ENCODE results near the gene KCNJ12.

The KCNJ12 gene

DNA sequence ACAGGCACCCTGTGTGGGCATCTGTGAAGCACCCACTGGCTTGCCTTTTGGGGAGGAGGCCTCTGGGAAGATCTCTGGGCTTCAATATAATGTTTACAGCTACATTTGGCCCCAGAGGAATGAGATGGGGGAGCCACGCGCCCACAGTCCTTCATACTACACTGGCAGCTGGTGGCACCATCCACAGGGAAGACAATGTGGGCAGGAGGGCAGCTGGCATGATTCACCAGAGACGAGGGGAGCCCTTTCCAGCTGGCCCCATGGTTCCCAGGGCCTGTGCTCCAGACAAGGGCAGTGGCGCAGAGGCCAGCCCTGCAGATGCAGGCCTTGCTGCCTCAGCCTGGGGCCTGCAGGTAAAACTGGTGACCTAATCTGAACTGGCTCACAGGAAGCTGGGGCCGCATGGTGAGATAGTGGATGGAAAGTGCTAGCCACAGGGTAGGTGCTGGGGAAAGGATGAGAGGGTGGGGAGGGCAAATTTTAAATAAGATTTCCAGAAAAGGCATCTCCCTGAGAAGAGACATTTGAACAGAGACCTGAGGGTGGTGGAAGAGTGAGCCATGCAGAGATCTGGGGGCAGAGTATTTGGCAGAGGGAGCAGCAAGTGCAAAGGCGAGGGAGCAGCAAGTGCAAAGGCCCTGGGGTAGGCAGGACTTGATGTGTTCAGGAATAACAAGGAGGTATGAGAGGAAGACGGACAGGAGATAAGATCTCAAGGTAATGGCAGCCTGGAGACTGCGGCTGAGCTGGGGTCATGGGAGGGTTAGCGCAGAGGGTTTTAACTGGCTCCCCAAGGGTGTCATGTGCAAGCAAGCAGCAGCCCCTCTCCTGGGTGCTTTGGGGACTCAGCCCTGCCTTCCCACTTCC lies 12.1 kb upstream of the KCNJ12 start:
- H3K4me3 ChIP-seq (ENCODE audit: control insufficient read depth, low read depth, low read length) = no peak overlapping the region
- TF ChIP-seq, protein P1, sequence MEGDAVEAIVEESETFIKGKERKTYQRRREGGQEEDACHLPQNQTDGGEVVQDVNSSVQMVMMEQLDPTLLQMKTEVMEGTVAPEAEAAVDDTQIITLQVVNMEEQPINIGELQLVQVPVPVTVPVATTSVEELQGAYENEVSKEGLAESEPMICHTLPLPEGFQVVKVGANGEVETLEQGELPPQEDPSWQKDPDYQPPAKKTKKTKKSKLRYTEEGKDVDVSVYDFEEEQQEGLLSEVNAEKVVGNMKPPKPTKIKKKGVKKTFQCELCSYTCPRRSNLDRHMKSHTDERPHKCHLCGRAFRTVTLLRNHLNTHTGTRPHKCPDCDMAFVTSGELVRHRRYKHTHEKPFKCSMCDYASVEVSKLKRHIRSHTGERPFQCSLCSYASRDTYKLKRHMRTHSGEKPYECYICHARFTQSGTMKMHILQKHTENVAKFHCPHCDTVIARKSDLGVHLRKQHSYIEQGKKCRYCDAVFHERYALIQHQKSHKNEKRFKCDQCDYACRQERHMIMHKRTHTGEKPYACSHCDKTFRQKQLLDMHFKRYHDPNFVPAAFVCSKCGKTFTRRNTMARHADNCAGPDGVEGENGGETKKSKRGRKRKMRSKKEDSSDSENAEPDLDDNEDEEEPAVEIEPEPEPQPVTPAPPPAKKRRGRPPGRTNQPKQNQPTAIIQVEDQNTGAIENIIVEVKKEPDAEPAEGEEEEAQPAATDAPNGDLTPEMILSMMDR (conservative IDR thresholded peaks at IDR 0.05; ENCODE audit: control insufficient read depth, insufficient read depth, low read depth, low read length) = no peak
- DNase-seq (ENCODE audit: low read depth) = no peak

DNA sequence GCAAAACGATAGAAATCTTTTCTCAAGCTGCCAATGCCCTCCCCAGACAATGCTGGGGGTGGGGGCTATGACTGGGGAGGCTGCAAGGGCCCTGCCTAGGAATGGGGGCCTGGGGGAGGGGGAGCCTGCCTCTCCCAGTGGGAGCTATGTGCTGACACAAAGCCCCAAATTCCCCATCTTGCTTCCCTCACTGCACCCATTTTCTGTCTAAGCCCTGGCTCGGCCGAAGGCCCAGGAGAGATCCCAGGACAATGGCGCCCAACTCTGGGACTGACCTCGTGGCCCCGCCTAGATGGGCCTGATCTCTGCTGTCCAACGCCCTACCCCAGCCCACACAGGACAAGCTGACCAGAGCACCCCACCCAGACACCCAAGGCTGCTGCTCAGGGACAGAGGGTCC lies 11.1 kb upstream of the KCNJ12 start:
- no peak for DNase-seq (ENCODE audit: low read depth)
- no peak overlapping the region for H3K4me3 ChIP-seq (ENCODE audit: control insufficient read depth, low read depth, low read length)
- TF ChIP-seq, protein P1 (conservative IDR thresholded peaks at IDR 0.05; ENCODE audit: control insufficient read depth, insufficient read depth, low read depth, low read length) = no peak

DNA sequence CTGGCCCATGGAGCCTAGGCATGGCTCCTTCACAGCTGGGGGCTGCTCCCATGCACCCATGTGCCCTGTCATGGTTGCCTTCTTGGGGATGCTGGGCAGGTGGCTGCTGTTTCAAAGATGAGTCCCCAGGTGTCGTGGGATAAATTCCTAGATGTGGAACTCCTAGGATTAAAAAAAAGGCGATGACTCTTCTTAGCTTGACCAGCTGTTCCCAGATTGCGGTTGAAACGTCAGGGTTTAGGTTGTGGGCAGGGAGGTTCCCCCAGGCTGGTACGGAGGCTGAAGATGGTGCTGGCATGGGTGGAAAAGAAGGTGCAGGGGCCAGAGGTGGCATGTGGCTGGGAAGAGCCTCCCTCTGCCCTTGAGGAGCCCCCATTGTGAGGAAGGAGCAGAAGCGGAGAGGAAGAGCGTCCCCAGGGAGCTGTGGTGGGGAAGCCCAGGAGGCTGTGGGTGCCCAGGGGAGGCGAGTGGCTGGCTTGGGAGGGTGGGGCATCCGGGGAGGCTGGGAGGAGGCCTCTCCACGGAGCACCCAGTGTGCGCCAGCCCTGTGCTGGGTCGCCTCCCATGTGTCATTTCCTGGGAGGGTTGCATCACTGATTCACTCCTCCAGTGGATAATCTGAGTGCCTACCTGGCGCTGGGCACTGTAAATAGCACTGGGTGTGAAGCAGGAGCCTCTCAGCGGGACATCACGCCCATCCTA lies 7.5 kb upstream of the KCNJ12 start:
- no peak for DNase-seq (ENCODE audit: low read depth)
- no peak overlapping the region for H3K4me3 ChIP-seq (ENCODE audit: control insufficient read depth, low read depth, low read length)
- TF ChIP-seq, protein P1 (conservative IDR thresholded peaks at IDR 0.05; ENCODE audit: control insufficient read depth, insufficient read depth, low read depth, low read length) = no peak

DNA sequence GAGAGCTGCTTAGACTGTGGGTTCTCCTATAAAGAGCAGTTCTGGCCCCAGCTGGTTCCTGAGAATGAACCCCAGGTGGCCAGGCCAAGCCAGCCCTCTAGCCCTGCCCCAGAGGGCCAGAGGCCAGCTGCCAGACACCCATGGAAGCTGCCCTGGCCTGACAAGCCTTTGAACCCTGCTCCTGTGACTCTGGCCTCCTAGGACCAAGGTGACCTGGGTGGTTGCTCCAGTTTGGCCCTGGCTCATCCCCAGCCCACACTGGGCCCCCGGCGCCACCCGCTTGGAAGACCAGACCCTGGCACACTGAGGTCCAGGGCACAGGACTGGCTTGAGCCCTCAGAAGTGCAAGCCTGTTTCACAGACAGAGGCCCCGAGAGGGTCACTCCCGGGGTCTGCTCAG lies 6.8 kb upstream of the KCNJ12 start:
- H3K4me3 ChIP-seq (ENCODE audit: control insufficient read depth, low read depth, low read length) = no peak overlapping the region
- TF ChIP-seq, protein P1 (conservative IDR thresholded peaks at IDR 0.05; ENCODE audit: control insufficient read depth, insufficient read depth, low read depth, low read length) = no peak
- DNase-seq (ENCODE audit: low read depth) = no peak

DNA sequence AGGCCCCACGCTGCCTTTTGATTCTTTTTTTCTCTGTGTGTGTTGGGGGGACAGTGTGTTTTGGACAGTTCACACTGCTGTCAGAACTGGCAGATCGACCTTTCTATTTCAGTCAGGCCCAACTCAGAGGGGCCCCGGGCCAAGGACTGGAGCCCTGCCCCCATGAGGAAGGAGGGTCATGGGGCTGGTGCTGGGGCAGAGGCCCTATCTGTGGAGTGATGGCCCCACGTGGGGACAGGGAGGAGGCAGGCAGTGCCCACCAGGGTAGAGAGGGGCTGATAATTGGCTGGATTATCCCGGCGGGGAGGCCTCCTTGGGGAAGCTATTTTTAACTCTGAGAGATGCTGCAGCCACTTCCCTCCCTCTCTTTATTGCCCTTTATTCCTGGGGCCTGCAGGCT lies 5.7 kb upstream of the KCNJ12 start:
- no peak for DNase-seq (ENCODE audit: low read depth)
- no peak overlapping the region for H3K4me3 ChIP-seq (ENCODE audit: control insufficient read depth, low read depth, low read length)
- TF ChIP-seq, protein P1 (conservative IDR thresholded peaks at IDR 0.05; ENCODE audit: control insufficient read depth, insufficient read depth, low read depth, low read length) = no peak

DNA sequence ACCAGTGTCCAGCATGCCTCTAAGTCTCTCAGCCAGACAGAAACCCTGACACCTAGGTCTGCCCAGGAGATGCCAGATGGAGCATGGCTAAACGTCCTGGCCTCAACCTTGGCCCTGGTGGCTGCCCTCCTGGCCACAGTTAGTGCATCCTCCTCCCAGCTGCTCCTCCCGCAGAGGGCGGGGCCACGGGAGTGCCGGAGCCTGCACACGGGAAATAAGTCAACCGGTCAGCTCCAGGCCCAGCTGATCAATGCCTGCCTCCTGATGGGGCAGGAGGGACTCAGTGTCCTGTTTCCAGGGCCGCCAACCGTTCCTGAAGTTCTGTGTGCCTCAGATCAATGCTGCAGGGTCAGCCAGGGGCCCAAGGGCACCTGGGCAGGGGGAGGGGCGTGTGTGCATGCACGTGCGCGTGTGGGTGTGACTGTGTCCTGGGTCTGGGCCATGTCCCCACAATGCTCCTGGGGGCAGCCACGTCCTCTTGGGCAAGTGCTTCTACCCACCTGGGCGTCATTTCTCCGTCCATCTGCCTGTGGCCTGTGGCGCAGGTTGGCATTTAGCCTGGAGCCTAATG lies 4.6 kb upstream of the KCNJ12 start:
- DNase-seq (ENCODE audit: low read depth) = no peak
- no peak overlapping the region for H3K4me3 ChIP-seq (ENCODE audit: control insufficient read depth, low read depth, low read length)
- TF ChIP-seq, protein P1 (conservative IDR thresholded peaks at IDR 0.05; ENCODE audit: control insufficient read depth, insufficient read depth, low read depth, low read length) = no peak

Data from fibroblast of mammary gland (primary cell).